Suprapubic skin (tissue), 4 donors: ENCODE measurements around the gene LGALS3BP. TPM values are rescaled to one million over a fixed set of nuclear protein-coding genes. Genes with fewer than 3 reads are reported as not detected.
A peak's percentile ranks its signal among the peaks of the same experiment; 100 is the strongest.

Source experiments
- DNase-seq, 2 donors: peaks; one replicate each; pipeline ENCODE4 v3.0.0-alpha.2; 2019; ENCODE audit warnings: low spot score in 2 of 2
- H3K27ac ChIP-seq: fragments of 200-600 bp; sonication (generic); one replicate; pipeline ENCODE4 v1.5.1; 2019
- H3K27me3 ChIP-seq: fragments of 200-600 bp; sonication (generic); one replicate; pipeline ENCODE4 v1.5.1; 2019
- H3K36me3 ChIP-seq: fragments of 200-600 bp; sonication (generic); one replicate; pipeline ENCODE4 v1.5.1; 2019
- H3K4me1 ChIP-seq: fragments of 200-600 bp; sonication (generic); one replicate; pipeline ENCODE4 v1.5.1; 2019
- H3K4me3 ChIP-seq: fragments of 200-600 bp; sonication (generic); one replicate; pipeline ENCODE4 v1.5.1; 2019; ENCODE audit warnings: mild to moderate bottlenecking
- H3K9me3 ChIP-seq: fragments of 200-600 bp; sonication (generic); one replicate; pipeline ENCODE4 v1.5.1; 2019
- CTCF ChIP-seq, 2 donors: fragments of 200-600 bp in 1 of 2; fragments of 450-650 bp in 1 of 2; sonication (generic) in 1 of 2; IDR thresholded peaks; one replicate each; pipeline ENCODE4 v1.5.1; 2016 to 2019; ENCODE audit warnings: antibody characterized with exemption in 2 of 2, mild to moderate bottlenecking in 1 of 2, moderate library complexity in 1 of 2
- EP300 ChIP-seq: sonication (generic); formaldehyde crosslinking; IDR thresholded peaks from one replicate; pipeline ENCODE4 v1.6.1; 2017; ENCODE audit warnings: antibody characterized with exemption
- POLR2A ChIP-seq, 2 donors: fragments of 450-650 bp; IDR thresholded peaks; one replicate each; pipeline ENCODE4 v1.6.1; 2017; ENCODE audit warnings: antibody characterized with exemption in 2 of 2, mild to moderate bottlenecking in 2 of 2, moderate library complexity in 2 of 2
- POLR2AphosphoS5 ChIP-seq, 3 donors: sonication (generic); formaldehyde crosslinking; IDR thresholded peaks; one replicate each; pipeline ENCODE4 v1.6.1; 2017; ENCODE audit warnings: antibody characterized with exemption in 3 of 3
- WGBS: methylation state at CpG from one replicate; pipeline ENCODE4 v1.1.5; 2018; 5-methylcytosine and 5-hydroxymethylcytosine counted together
- total RNA-seq, 4 donors: library from RNA; depleted of rRNA; stranded (reverse); fragments of >200 nt; gene quantifications; one replicate each; pipeline ENCODE4 v1.1.0, GENCODE V29; 2016

LGALS3BP gene
- total RNA-seq, 4 donors from 2014 or later = 70.2 to 162 (median 105) TPM

GRCh38 chr17:78999056-78999768 is 19.5 kb upstream of the LGALS3BP start:
- 93% methylated on average over 14 of the region's 17 CpGs for WGBS
- Histone ChIP-seq H3K27ac (peak overlapping the region; percentile 42), H3K36me3 (peaks cover 41% of the 10 kb centered on the region), H3K4me3 (no peak overlapping the region), H3K4me1 (peaks cover 39% of the 10 kb centered on the region), H3K27me3 (no peaks in the 10 kb centered on the region), H3K9me3 (no peaks in the 10 kb centered on the region)
- TF ChIP-seq CTCF (IDR thresholded peaks at IDR 0.05) (no peak), POLR2AphosphoS5 (IDR thresholded peaks at IDR 0.05) (no peak), EP300 (no peak), POLR2A (IDR thresholded peaks at IDR 0.05) (no peak)
- peak in 1 of 2 donors; percentile 65 for DNase-seq

- WGBS = 56% methylated on average over 13 of the region's 28 CpGs
- DNase-seq = peak; percentile 73 to 85
- H3K36me3 ChIP-seq = peaks cover 42% of the 10 kb centered on the region
These were observed 18.8 kb upstream of the LGALS3BP start for GRCh38 chr17:78998311-78999055.

GRCh38 chr17:78997881-78998280 is 18.2 kb upstream of the LGALS3BP start:
- Histone ChIP-seq H3K27ac (peak overlapping the region; percentile 42), H3K4me3 (no peak overlapping the region), H3K27me3 (no peaks in the 10 kb centered on the region), H3K9me3 (no peaks in the 10 kb centered on the region), H3K36me3 (peaks cover 46% of the 10 kb centered on the region), H3K4me1 (peaks cover 39% of the 10 kb centered on the region)
- DNase-seq = peak; percentile 32 to 45
- 67% methylated on average over 6 of the region's 6 CpGs for WGBS
- TF ChIP-seq CTCF (IDR thresholded peaks at IDR 0.05) (no peak), EP300 (no peak), POLR2A (IDR thresholded peaks at IDR 0.05) (no peak), POLR2AphosphoS5 (IDR thresholded peaks at IDR 0.05) (no peak)

More at GRCh38 chr17:78998311-78999055, 18.8 kb upstream of the LGALS3BP start:
- H3K27ac ChIP-seq = peak overlapping the region; percentile 42
- no peaks in the 10 kb centered on the region for H3K27me3 ChIP-seq
- H3K9me3 ChIP-seq = no peaks in the 10 kb centered on the region
- TF ChIP-seq EP300 (no peak), POLR2AphosphoS5 (IDR thresholded peaks at IDR 0.05) (no peak), CTCF (IDR thresholded peaks at IDR 0.05) (no peak), POLR2A (IDR thresholded peaks at IDR 0.05) (no peak)
- H3K4me1 ChIP-seq = peaks cover 36% of the 10 kb centered on the region
- H3K4me3 ChIP-seq = no peak overlapping the region

GRCh38 chr17:78997231-78997741 is 17.6 kb upstream of the LGALS3BP start:
- DNase-seq = peak; percentile 59 to 61
- no peak overlapping the region for H3K4me3 ChIP-seq
- peaks cover 49% of the 10 kb centered on the region for H3K36me3 ChIP-seq
- no peaks in the 10 kb centered on the region for H3K27me3 ChIP-seq
- TF ChIP-seq CTCF (IDR thresholded peaks at IDR 0.05) (no peak), POLR2A (IDR thresholded peaks at IDR 0.05) (no peak), POLR2AphosphoS5 (IDR thresholded peaks at IDR 0.05) (no peak), EP300 (no peak)
- 82% methylated on average over 23 of the region's 27 CpGs for WGBS
- H3K4me1 ChIP-seq = peaks cover 39% of the 10 kb centered on the region
- no peaks in the 10 kb centered on the region for H3K9me3 ChIP-seq
- H3K27ac ChIP-seq = no peak overlapping the region

GRCh38 chr17:78996781-78997201 is 17.1 kb upstream of the LGALS3BP start:
- DNase-seq = peak in 1 of 2 donors; percentile 64
- H3K4me3 ChIP-seq = no peak overlapping the region
- H3K27me3 ChIP-seq = no peaks in the 10 kb centered on the region
- H3K4me1 ChIP-seq = peaks cover 39% of the 10 kb centered on the region
- TF ChIP-seq EP300 (no peak), POLR2AphosphoS5 (IDR thresholded peaks at IDR 0.05) (no peak), POLR2A (IDR thresholded peaks at IDR 0.05) (no peak), CTCF (IDR thresholded peaks at IDR 0.05) (no peak)
- no peaks in the 10 kb centered on the region for H3K9me3 ChIP-seq
- peaks cover 54% of the 10 kb centered on the region for H3K36me3 ChIP-seq
- peak overlapping the region; percentile 31 for H3K27ac ChIP-seq
- WGBS = 91% methylated on average over 16 of the region's 16 CpGs
